ENCODE results near the gene RND3.

Gene RND3, protein sequence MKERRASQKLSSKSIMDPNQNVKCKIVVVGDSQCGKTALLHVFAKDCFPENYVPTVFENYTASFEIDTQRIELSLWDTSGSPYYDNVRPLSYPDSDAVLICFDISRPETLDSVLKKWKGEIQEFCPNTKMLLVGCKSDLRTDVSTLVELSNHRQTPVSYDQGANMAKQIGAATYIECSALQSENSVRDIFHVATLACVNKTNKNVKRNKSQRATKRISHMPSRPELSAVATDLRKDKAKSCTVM

DNA sequence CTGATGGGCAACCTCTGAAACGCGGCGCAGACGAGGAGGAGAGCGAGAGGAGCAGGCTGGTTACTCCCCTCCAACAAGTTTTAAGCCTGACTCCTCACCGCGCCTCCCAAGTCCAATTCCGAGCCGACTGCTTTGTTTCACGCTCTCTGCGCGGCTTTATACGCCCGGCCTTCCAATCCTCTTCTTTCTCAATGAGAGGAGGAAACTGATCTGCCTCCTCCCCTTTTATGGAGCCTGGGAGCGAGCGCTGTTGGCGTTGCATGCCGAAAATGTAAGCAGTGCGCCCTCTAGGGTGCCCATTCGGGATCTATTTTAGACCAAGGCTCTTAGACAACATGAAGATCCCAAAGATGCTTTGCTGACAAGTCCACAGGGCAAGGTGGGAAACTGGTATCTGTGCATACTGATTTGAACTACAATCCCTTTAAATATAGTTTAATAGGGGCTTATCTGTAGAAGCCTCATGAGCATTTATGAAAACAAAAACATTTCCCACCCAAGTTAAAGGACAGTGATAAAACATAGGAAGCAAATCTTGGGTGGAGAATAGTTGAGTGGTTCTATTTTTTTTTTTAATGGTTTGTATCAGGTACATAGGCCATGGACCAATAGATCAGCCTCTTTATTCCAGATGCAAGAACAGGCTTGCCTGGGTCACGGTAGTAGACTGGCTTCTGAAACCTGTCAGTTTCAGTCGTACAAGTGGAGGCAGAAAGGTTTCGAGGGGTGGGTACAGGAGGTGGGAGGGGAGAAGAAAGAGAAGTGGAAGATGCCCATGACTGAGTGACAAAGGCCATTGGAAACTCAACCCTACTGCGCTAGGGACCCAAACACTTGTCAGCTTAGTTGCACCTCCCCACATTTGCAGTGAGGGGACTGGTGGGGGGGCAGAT lies at the start of gene RND3:
Gene RND3 (minus strand): TSS at position 131 of the 893 bp plus-strand sequence. CDS start 250 bp downstream, outside the sequence.
- peak; percentile 70 for TF ChIP-seq CTCF (IDR thresholded peaks at IDR 0.05)

DNA sequence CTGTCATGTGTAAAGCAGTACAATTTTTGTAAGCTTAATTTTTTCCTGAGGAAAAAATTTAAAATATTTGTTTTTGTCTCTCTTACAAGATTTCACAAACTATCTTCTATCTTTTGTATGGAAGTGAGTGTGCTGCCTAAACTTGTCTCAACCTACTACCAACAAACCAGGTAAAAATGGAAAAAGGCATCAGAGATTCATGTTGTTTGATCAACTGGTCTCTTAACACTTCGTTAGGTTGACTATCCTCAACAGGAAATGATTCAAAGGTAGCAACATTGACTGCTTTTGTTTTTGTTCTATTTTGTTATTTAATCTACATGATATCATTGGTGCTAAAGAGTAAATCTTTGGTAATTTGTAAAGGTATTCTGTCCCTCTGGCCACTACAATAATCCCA lies 47.7 kb upstream of the RND3 start:
- TF ChIP-seq CTCF (IDR thresholded peaks at IDR 0.05) = no peak

- no peak for TF ChIP-seq CTCF (IDR thresholded peaks at IDR 0.05)
These were observed 45.4 kb upstream of the RND3 start for GRCh38 chr2:150532879-150533278.

GRCh38 chr2:150532020-150532419 lies 44.6 kb upstream of the RND3 start:
- TF ChIP-seq CTCF (IDR thresholded peaks at IDR 0.05) = no peak

- no peak for TF ChIP-seq CTCF (IDR thresholded peaks at IDR 0.05)
These were observed 44.1 kb upstream of the RND3 start for GRCh38 chr2:150531591-150531990.

- no peak for TF ChIP-seq CTCF (IDR thresholded peaks at IDR 0.05)
These were observed 42.7 kb upstream of the RND3 start for GRCh38 chr2:150530168-150530567.

DNA sequence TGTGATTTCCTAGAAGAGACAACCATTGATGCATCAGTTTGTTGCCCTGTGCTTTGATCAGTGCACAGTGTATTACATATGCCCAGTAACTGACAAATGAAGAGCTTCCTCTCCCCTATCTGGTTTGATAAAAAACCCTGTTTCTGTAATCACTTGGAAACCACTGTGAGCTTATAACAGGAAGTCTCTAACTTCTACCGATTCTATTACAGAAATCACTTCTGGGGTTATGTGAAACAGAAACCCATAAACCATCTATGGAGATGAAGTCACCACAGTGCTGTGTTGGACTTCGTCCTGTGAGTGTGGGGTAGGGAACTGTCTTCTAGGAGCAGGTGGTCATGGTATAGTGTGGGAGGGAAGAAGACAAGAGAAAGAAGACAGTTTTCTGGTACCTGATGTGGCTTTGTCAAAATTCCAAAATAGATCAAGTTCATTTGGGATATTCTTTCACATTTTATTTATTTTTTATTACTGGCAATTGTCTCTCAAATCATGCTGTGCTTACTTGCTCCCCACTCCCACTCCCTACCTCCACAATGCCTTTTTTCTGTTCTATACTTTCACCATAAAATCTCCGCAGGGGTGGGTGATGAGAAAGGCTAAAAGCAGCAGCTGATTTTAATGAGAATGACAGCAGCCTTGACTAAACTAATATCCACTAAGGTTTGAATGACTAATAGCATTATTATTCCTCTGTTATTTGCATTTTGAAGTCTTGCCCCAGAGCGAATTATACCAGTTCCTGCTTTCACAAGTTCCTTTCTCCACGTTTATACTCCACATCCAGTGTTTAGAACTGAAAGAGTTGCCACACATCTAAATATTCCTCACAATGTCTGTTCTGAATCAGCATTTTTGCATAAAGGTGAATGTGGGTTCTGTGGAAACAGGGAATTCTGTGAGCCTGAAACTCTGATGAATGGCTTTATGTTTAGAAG lies 41.7 kb upstream of the RND3 start:
- TF ChIP-seq CTCF (IDR thresholded peaks at IDR 0.05) = no peak
